Fibroblast of skin of left biceps (primary cell): Measurements from ENCODE around the gene ITGB1.
"Not testable (repeated sequence)": the region's sequence is repeated elsewhere in the genome, so short reads cannot be mapped to it uniquely, and the experiment has no call there.

Source experiments
- DNase-seq, 2 experiments: peaks; one replicate each; pipeline ENCODE4 v3.0.0-alpha.2; 2013; ENCODE audit warnings: low read depth in 2 of 2

The ITGB1 gene

GRCh38 chr10:32938554-32939061 lies 19.4 kb downstream of the ITGB1 start:
- no peak for DNase-seq

- DNase-seq = no peak
Measured at GRCh38 chr10:32937911-32938424, 20.1 kb downstream of the ITGB1 start.

GRCh38 chr10:32932225-32932729 lies 25.8 kb downstream of the ITGB1 start:
- no peak for DNase-seq

- DNase-seq = no peak
Measured at GRCh38 chr10:32931593-32931992, 26.4 kb downstream of the ITGB1 start.

- no peak for DNase-seq
Measured at GRCh38 chr10:32930036-32930435, 28.0 kb downstream of the ITGB1 start.

- no peak for DNase-seq
Measured at GRCh38 chr10:32929634-32930033, 28.4 kb downstream of the ITGB1 start.

GRCh38 chr10:32927750-32928149 lies 30.3 kb downstream of the ITGB1 start:
- no peak for DNase-seq

GRCh38 chr10:32923849-32924248 lies 34.2 kb downstream of the ITGB1 start:
- DNase-seq = no peak

GRCh38 chr10:32923134-32923533 lies 34.9 kb downstream of the ITGB1 start:
- no peak for DNase-seq

GRCh38 chr10:32922170-32922569 lies 35.9 kb downstream of the ITGB1 start:
- DNase-seq = no peak

GRCh38 chr10:32917817-32918216 lies 40.2 kb downstream of the ITGB1 start:
- not testable (repeated sequence) for DNase-seq

GRCh38 chr10:32911285-32912016 lies 46.6 kb downstream of the ITGB1 start:
- DNase-seq = no peak

GRCh38 chr10:32909970-32910369 lies 48.1 kb downstream of the ITGB1 start:
- DNase-seq = not testable (repeated sequence)

GRCh38 chr10:32909456-32909855 lies 48.6 kb downstream of the ITGB1 start:
- peak; percentile 35 to 47 for DNase-seq

- DNase-seq = no peak
Measured at GRCh38 chr10:32906595-32906994, 51.4 kb downstream of the ITGB1 start.

GRCh38 chr10:32905466-32905865 lies 52.6 kb downstream of the ITGB1 start:
- no peak for DNase-seq

GRCh38 chr10:32901815-32902214 lies 56.2 kb downstream of the ITGB1 start:
- DNase-seq = no peak

GRCh38 chr10:32895200-32895968 lies 62.6 kb downstream of the ITGB1 start:
- DNase-seq = not testable (repeated sequence)

GRCh38 chr10:32893916-32894664 lies 63.9 kb downstream of the ITGB1 start:
- no peak for DNase-seq

GRCh38 chr10:32893434-32893833 lies 64.6 kb downstream of the ITGB1 start:
- DNase-seq = no peak

GRCh38 chr10:32891261-32891660 lies 66.8 kb downstream of the ITGB1 start:
- no peak for DNase-seq

- no peak for DNase-seq
Measured at GRCh38 chr10:32890444-32890843, 67.6 kb downstream of the ITGB1 start.
